Activated naive CD4-positive, alpha-beta T cell (primary cell): Measurements from ENCODE around the gene AFTPH.

Experiments used
- DNase-seq, 4 experiments: peaks; one replicate each; lab custom pipeline; 2025; lab: John Stamatoyannopoulos, UW

Gene AFTPH

GRCh38 chr2:64591188-64591587 is 67.1 kb downstream of the AFTPH start:
- no peak for DNase-seq

- DNase-seq, result no peak
Measured at GRCh38 chr2:64593035-64593655, 69.0 kb downstream of the AFTPH start.

GRCh38 chr2:64594226-64594989 is 70.3 kb downstream of the AFTPH start:
- DNase-seq, result no peak

GRCh38 chr2:64595397-64596176 is 71.5 kb downstream of the AFTPH start:
- no peak for DNase-seq

- DNase-seq, result no peak
Measured at GRCh38 chr2:64598226-64598625, 74.1 kb downstream of the AFTPH start.

- DNase-seq, result no peak
Measured at GRCh38 chr2:64599469-64599868, 75.3 kb downstream of the AFTPH start.

- no peak for DNase-seq
Measured at GRCh38 chr2:64601034-64601754, 77.1 kb downstream of the AFTPH start.

- DNase-seq, result no peak
Measured at GRCh38 chr2:64601785-64602391, 77.8 kb downstream of the AFTPH start.

GRCh38 chr2:64602436-64602835 is 78.3 kb downstream of the AFTPH start:
- DNase-seq, result no peak

GRCh38 chr2:64604155-64604554 is 80.0 kb downstream of the AFTPH start:
- DNase-seq, result no peak

- no peak for DNase-seq
Measured at GRCh38 chr2:64605026-64605471, 80.9 kb downstream of the AFTPH start.

- DNase-seq, result no peak
Measured at GRCh38 chr2:64605991-64606478, 81.9 kb downstream of the AFTPH start.

GRCh38 chr2:64606479-64607363 is 82.6 kb downstream of the AFTPH start:
- DNase-seq, result peak in 3 of 4 experiments; percentile 23 to 70 (median 49)

- DNase-seq, result no peak
Measured at GRCh38 chr2:64607381-64608304, 83.5 kb downstream of the AFTPH start.

GRCh38 chr2:64608867-64609226 is 84.7 kb downstream of the AFTPH start:
- peak in 1 of 4 experiments; percentile 31 for DNase-seq

GRCh38 chr2:64609227-64609941 is 85.3 kb downstream of the AFTPH start:
- DNase-seq, result peak; percentile 28 to 68 (median 38)

- no peak for DNase-seq
Measured at GRCh38 chr2:64609942-64610281, 85.8 kb downstream of the AFTPH start.

GRCh38 chr2:64610316-64610855 is 86.3 kb downstream of the AFTPH start:
- DNase-seq, result no peak
